GM21825 (cell line): ENCODE data around the gene HHAT.
A peak's percentile ranks its signal among the peaks of the same experiment; 100 is the strongest.

Experiments
- ATAC-seq: cut with Tn5 transposase; IDR thresholded peaks from one replicate; pipeline ENCODE4 v1.9.1; 2021; ENCODE audit warnings: mild to moderate bottlenecking, moderate library complexity; ENCODE audit not compliant: unreplicated experiment

HHAT gene

DNA sequence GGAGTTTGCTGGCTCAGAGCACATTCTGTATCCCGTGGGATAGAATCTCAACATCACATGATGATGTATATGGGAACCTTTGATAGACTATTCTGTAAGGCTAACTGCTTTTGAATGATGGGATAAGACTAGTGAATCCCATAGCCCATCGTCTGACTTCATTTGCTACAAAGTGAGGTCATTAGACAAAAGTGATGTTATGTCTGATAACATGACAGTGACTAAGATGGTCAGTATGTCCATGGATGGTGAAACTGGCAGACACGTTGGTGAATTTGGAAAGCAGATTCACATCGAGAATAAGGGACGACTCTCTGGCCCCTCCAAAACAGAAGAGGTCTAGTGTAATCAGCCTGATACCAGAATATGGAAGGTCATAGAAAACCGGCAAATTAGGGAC is 108.4 kb downstream of the HHAT start:
- ATAC-seq = no peak

- ATAC-seq = no peak
Measured at GRCh38 chr1:210437781-210438180, 109.1 kb downstream of the HHAT start.

- no peak for ATAC-seq
Measured at GRCh38 chr1:210438928-210439841, 110.5 kb downstream of the HHAT start.

DNA sequence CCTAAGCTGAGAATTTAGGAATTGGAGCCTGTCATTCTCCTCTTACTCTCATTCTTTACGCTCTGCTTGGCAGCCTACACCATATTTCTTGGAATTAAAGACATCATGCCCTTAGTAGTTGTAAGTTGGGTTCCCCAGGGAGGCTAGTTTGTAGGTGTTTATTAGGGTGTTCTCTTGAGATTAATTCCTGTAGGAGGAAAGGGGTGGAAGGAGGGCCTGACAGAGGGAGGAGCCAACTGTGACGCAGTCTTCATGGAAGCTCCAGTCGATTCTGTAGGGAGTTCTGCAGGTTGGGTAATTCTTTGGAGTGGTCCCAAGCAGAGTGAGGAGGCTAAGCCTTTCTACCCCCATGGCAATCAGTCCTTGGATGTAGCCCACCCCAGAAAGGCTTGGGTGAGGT is 111.4 kb downstream of the HHAT start:
- no peak for ATAC-seq

DNA sequence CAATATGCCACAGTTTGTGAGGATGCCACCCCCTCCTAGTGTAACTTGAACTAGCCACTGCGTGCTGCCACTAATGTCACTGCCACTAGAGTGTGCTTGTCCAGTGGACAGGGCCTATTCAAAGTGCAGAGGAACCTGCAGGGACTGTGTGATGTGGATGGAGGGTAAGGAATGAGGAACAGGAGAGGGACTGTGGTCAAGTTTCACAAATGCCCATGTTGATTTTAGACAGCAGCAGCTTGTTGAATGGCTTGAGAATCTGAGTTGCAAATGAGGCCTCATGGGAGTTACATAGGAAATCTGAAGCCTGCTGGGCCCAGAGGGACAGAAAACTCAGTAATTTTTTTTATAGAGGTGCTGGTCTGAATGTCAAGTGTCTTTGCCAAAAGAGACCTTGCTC is 112.3 kb downstream of the HHAT start:
- no peak for ATAC-seq

- no peak for ATAC-seq
Measured at GRCh38 chr1:210445485-210445884, 116.8 kb downstream of the HHAT start.

DNA sequence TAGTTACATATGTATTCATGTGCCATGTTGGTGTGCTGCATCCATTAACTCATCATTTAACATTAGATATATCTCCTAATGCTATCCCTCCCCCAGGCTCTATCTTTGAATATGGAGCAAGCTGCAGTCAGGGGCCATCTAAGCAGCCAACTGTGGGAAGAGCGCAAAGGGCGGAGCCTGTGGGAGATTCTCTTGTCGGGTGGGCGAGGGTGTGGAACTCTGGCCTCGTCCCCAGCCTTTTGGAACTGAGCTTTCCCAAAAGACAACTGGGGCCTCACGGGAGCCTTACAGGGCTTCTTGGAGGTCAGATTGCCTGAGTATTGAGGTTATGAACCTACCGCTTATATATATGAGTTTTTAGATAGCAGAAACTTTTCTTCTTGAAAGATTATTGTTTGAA is 117.2 kb downstream of the HHAT start:
- ATAC-seq = no peak

DNA sequence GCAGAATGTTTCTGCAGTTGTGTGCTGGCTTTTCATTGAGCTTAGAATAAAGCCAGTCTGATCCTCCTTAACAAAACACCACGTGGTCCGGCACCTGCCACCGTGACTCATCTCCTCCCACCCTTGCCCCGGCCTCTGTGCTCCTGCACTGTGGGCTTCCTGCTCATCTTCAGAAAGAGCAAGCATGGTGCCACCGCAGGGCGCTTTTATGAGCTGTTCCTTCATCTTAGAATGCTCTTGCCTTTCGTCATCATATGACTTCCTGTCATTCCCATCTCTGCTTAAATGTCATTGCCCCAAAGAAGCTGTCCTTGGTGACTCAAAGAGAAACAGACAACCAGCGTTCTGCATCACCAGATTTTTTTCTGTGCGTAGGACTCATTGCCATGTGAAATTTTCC is 117.8 kb downstream of the HHAT start:
- peak; percentile 88 for ATAC-seq

DNA sequence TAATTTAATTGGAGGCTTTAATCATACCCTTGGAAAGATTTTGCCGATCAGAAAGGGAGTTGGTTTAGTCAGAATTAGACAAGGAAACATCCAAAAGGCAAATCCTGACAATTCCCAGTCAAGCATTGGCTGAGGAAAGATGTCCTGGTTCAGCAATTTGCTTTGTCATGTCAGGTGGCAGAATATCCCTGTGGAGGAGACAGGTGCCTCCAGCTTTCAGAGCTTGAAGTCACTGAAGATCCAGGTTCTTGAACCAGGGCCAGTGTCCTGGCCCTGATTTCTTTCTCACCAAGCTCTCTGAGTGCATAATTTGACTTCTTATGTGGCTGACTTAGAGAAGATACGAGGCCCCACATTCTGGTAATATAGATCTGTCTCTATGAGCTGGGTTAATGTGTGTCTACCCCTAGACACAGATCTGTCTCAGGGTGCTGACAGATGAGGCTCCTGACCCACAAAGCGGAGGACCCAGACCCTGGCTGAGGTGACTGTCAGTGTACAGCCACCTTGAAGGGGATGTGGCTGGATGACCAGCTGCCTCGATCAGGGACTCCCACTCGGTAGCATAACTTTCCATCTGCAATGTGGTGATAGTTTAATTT is 118.9 kb downstream of the HHAT start:
- ATAC-seq = no peak

DNA sequence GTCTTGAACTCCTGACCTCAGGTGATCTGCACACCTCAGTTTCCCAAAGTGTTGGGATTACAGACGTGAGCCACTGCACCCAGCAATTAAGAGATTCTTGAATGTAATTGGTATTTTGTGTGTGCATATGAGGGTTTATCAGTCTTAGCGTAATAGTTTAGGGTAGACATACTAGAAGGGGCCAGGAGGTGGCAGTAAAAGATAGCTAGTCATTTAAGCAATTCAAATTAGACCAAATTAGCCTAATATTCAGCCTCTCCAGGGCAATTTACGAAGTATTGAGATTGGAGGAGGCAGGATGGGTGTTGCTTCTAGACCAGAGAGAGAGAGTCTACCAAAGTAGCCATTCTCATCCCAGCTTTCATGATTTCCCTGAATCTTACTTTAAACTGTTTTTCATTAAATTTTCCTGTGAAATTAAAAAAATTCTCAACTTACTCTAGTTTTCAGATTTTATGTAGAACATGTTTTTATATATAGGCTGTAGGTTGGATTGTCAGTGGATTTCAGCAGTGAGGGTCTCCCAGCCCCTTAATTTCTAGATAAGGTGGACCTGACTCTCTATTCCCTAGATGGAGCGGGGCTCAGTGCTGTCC is 119.7 kb downstream of the HHAT start:
- ATAC-seq = no peak

GRCh38 chr1:210455840-210456603 is 127.3 kb downstream of the HHAT start:
- ATAC-seq = no peak

DNA sequence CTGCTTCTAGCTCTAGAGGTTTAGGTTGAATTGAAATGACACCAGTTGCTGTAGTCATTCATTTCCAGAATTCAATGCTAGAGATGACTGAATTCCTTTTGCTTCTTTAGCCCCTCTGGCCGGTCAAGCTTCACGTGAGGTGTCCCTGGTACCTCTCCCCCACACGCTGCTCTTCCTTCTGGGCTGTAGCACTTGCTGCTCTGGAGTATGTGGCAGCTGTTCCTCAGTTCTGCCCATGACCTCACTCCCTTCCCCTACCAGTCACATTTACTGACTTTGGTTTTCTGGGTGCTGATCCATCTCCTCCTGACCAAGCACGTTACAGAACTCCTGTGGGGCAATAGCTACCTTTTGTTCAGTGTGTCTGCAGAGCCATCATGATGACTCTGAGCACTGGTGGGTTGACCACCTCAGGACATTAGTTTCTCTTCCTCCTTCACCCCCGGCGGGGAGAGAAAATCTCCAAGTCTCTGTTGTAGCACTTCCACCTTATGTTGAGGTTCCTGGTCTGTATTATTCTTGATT is 128.1 kb downstream of the HHAT start:
- no peak for ATAC-seq

DNA sequence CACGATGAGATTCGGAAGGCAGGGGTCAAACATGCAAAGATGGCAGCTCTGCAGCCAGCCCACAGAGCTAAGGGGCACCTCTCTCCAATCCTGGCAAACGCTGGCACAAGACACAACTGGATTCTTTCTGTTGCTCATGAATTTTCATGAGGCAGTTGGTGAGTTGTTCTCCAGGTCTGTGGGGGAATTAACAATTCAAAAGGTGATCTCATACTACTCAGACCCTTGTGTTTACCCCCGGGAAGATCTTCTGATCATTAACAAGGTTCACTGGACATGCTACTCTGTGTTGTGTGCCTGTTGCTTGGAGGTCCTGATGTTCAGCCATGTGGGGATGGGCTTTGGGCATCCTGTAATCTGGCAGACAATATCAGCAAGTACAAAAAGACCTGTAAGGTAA is 128.9 kb downstream of the HHAT start:
- ATAC-seq = no peak

DNA sequence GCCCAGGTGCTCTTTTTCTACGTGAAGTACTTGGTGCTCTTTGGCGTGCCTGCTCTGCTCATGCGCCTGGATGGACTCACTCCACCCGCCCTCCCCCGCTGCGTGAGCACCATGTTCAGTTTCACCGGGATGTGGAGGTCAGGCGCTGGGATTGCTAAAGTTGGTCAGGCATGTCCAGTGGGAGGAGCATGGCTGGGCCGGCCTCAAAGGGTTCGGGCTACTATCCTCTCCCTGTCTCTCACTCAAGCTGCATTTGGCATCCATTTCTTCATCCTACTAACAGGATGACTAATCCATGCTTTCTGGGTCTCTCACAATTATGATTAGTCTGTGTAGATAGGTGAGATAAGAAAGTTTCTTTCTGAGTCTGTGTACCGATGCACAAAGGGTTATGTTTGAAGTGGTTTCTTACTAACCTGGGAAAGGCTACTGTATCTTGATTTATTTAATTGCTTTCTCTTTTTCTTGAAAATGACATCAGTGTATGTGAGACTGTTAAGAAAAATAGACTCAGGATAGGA is 135.9 kb downstream of the HHAT start:
- no peak for ATAC-seq

DNA sequence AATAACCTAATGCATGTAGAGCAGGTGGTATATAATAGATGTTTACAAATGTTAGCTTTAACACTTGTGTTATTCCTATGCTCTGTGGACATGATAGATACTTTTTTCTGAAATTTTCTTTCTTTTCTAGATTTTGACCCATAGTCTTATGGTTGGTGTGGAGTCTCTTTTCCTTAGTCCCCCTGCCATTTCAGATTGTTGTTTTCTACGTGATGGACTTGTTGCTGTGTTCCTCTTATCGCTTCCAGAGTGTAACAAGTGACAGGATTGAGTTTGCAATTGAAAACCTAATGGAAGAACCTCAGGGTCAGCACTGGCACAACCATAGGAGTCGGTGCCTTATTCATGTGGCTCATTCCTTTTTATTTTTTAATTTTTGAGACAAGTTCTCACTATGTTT is 136.4 kb downstream of the HHAT start:
- ATAC-seq = no peak

GRCh38 chr1:210467440-210468043 is 138.8 kb downstream of the HHAT start:
- no peak for ATAC-seq

DNA sequence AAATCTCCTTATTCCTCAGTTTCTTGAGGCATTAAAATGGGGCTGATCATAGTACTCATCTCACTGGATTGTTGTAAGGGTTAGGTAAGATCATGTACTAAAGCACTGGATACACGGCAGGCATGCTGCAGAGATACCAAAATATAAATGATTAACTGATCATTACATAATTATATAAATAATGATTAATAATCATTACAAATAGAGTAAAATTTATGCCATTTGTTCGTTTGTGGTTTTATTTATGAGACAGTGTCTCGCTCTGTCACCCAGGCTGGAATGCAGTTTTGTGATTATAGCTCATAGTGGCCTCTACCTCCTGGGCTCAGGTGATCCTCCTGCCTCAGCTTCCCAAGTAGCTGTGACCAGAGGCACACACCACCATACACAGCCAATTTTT is 140.7 kb downstream of the HHAT start:
- ATAC-seq = no peak

DNA sequence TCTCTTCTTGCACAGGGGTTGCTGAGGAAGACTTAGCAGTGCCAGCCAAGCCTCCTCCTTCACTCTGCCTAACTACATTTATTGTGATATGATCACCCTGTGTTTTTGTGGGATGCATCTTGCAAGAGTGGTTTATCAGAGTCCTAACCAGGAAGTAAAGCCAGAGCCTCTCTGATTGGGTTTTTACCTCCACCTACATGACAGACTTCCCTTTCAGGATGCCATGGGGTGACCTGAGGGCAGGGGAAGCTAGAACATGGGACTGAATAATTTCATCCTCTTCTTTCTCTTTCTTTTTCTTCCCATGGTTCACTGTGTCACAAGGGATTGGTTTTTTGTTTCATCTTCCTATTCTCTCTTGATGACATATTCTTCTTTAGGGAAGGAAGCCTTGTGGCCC is 146.6 kb downstream of the HHAT start:
- ATAC-seq = no peak

GRCh38 chr1:210475806-210476205 is 147.1 kb downstream of the HHAT start:
- no peak for ATAC-seq

- ATAC-seq = no peak
Measured at GRCh38 chr1:210476730-210477129, 148.0 kb downstream of the HHAT start.
